Naive thymus-derived CD8-positive, alpha-beta T cell (primary cell): ENCODE measurements around the gene MYO18B. TPM values are rescaled to one million over a fixed set of nuclear protein-coding genes. Genes with fewer than 3 reads are reported as not detected.

Experiments
- ATAC-seq, 2 donors: fragments of 150-1000 bp; cut with Tn5 transposase in 1 of 2; sonication (Bioruptor Pico), chemical (Tn5 transposase) in 1 of 2; 1 replicate in 1 of 2; 2 replicates in 1 of 2; pipeline ENCODE4 v1.10.0; 2021; ENCODE audit warnings: mild to moderate bottlenecking in 2 of 2, moderate library complexity in 2 of 2
- POLR2A ChIA-PET: fragments of 350-600 bp; sonication (Branson Sonifier 250); formaldehyde crosslinking; loops from one replicate; lab custom pipeline; 2021; ENCODE audit warnings: antibody characterized with exemption; lab: Charles Lee
- DNase-seq, 10 donors: peaks; one replicate each; pipeline versions ENCODE4 v3.0.0 to v3.0.0-alpha.2; 2020 to 2022
- H3K27ac Mint-ChIP-seq, 10 donors: one replicate each; pipeline ENCODE4 v1.8.0; 2020 to 2022; ENCODE audit warnings: mild to moderate bottlenecking in 10 of 10, mixed read lengths in 10 of 10, moderate library complexity in 4 of 10, inconsistent platforms in 1 of 10
- H3K27me3 Mint-ChIP-seq, 5 donors: one replicate each; pipeline ENCODE4 v1.8.0; 2021 to 2022; ENCODE audit warnings: mixed read lengths in 5 of 5
- H3K36me3 Mint-ChIP-seq, 3 donors: one replicate each; pipeline ENCODE4 v1.8.0; 2020 to 2022; ENCODE audit warnings: mixed read lengths in 3 of 3, mild to moderate bottlenecking in 2 of 3, inconsistent platforms in 1 of 3
- H3K4me1 Mint-ChIP-seq, 4 donors: one replicate each; pipeline ENCODE4 v1.8.0; 2021 to 2022; ENCODE audit warnings: mixed read lengths in 4 of 4
- H3K4me3 Mint-ChIP-seq, 10 donors: one replicate each; pipeline ENCODE4 v1.8.0; 2020 to 2022; ENCODE audit warnings: mild to moderate bottlenecking in 10 of 10, mixed read lengths in 10 of 10, moderate library complexity in 6 of 10, inconsistent platforms in 1 of 10
- H3K9me3 Mint-ChIP-seq, 9 donors: one replicate each; pipeline ENCODE4 v1.8.0; 2020 to 2022; ENCODE audit warnings: mixed read lengths in 9 of 9, mild to moderate bottlenecking in 3 of 9, inconsistent platforms in 1 of 9, moderate library complexity in 1 of 9
- polyA plus RNA-seq, 3 donors: library from polyadenylated mRNA; unstranded; fragments of 300-500 nt; fragmentation: Illumina TruSeq; gene quantifications; one replicate each; pipeline ENCODE4 v1.2.3, GENCODE V29; 2021
- total RNA-seq, 8 experiments: library from RNA in 2 of 8; stranded (reverse) in 2 of 8; gene quantifications; one replicate each; pipeline ENCODE4 v1.2.3 and lab custom pipeline; 2021 to 2026

Gene MYO18B
- total and polyA plus RNA-seq, 5 experiments from 2014 or later, result 0.14 to 1.4 (median 1.1) TPM; not detected in 2

DNA sequence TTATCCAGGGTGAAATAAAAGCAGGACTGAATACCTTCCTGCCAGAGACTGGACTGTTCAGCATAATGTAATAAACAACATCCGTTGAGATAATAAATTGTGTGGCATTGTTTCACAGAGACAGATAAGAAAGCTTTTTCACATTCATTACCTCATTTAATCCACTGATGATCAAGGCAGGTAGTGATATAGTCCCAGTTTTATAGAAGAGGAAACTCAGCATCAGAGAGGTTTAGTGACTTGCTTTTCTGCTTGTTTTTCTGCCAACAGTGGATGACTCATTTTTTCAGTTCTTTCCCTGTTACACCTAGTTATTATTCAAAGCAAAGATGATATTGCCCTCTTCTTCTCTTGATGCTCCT is 4.0 kb downstream of the MYO18B start:
- Mint-ChIP-seq H3K27ac (no peak overlapping the region), H3K4me1 (no peaks in the 10 kb centered on the region), H3K4me3 (no peak overlapping the region), H3K36me3 (no peaks in the 10 kb centered on the region), H3K9me3 (no peaks in the 10 kb centered on the region), H3K27me3 (peaks cover 0 to 4% (median 0%) of the 10 kb centered on the region in 5 donors)
- DNase-seq (no peak), ATAC-seq (no peak)
- POLR2A ChIA-PET, result no interaction called here

DNA sequence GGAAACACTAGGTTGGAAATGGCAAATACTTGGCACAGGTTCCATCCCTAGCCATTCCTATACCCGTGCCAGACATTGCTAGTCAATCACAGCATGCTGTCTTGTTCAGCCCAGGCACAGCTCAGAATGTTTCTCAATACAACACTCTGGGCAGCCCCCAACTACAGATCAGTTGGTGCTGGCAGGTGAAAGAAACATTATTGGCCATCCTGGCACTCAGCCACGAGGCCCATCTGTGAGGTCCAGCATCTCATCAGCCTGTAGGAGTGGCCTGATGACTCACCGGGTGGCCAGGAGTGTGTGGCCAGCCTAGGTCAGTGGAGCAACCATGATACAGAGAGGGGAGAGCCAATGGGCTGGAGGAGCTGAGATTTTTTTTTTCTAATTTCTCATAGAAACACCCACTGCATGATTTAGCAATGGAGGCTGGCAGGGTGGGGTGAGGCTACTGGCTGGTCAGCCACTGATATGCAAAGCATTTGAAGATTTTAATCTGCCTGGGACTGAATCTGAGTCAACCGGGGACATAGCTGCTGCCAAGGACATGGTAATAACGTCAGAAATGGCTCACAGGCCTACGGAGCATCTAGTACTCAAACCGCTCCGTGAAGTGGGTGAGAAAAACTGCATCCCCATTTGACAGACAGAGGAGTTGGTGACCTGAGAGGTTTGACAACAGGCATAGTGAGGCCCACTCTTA is 5.4 kb downstream of the MYO18B start:
- Mint-ChIP-seq H3K27me3 (peaks cover 0 to 4% (median 0%) of the 10 kb centered on the region in 5 donors), H3K9me3 (no peaks in the 10 kb centered on the region), H3K27ac (peak overlapping the region in 2 of 10 donors; percentile 34 to 60), H3K36me3 (no peaks in the 10 kb centered on the region), H3K4me1 (no peaks in the 10 kb centered on the region), H3K4me3 (no peak overlapping the region)
- POLR2A ChIA-PET, result no interaction called here
- ATAC-seq, result no peak
- no peak for DNase-seq

DNA sequence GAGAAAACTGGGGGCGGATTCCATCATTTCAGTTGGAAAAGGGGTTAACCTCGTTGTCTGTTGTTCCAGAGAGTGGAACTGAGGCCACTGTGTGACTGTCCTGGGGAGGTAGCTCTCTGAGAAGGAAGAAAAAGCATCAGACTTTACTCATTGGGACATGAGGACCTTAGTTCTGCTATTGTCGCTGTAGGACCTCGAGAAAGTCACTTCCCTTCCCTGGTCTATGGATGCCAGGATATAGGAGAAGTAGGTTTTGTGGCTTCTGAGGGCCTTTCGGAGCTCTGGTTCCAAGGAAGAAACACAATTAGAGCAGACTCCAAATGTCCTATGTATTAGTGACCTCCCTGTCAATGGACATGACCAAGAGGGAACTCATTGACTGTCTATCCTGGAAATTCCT is 6.2 kb downstream of the MYO18B start:
- DNase-seq (no peak), ATAC-seq (no peak)
- Mint-ChIP-seq H3K27me3 (peaks cover 0 to 4% (median 0%) of the 10 kb centered on the region in 5 donors), H3K36me3 (no peaks in the 10 kb centered on the region), H3K27ac (no peak overlapping the region), H3K9me3 (no peaks in the 10 kb centered on the region), H3K4me3 (no peak overlapping the region), H3K4me1 (no peaks in the 10 kb centered on the region)
- POLR2A ChIA-PET, result no interaction called here

DNA sequence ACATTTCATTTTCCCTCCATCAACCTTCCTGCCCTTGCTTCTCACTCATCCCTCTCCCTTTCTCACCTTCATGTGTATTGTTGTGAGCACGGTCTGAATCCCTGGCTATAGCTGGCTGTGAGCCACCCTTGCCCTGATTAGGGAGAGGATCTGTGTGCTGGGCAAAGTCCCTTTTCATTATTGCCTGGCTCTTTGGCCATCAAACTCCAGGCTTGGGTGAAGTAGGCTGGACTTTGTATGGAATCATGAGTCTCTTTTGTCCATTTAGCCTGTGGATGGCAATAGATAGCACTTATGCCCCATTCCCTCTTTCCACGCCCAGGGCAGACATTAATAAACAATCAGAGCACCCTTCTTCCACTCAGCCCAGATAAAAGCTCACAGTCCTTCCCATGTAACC is 6.7 kb downstream of the MYO18B start:
- H3K4me3 Mint-ChIP-seq, result no peak overlapping the region
- H3K9me3 Mint-ChIP-seq, result no peaks in the 10 kb centered on the region
- POLR2A ChIA-PET, result no interaction called here
- H3K27me3 Mint-ChIP-seq, result peaks cover 0 to 2% (median 0%) of the 10 kb centered on the region in 5 donors
- DNase-seq (no peak), ATAC-seq (no peak)
- H3K27ac Mint-ChIP-seq, result no peak overlapping the region
- no peaks in the 10 kb centered on the region for H3K36me3 Mint-ChIP-seq
- H3K4me1 Mint-ChIP-seq, result no peaks in the 10 kb centered on the region

DNA sequence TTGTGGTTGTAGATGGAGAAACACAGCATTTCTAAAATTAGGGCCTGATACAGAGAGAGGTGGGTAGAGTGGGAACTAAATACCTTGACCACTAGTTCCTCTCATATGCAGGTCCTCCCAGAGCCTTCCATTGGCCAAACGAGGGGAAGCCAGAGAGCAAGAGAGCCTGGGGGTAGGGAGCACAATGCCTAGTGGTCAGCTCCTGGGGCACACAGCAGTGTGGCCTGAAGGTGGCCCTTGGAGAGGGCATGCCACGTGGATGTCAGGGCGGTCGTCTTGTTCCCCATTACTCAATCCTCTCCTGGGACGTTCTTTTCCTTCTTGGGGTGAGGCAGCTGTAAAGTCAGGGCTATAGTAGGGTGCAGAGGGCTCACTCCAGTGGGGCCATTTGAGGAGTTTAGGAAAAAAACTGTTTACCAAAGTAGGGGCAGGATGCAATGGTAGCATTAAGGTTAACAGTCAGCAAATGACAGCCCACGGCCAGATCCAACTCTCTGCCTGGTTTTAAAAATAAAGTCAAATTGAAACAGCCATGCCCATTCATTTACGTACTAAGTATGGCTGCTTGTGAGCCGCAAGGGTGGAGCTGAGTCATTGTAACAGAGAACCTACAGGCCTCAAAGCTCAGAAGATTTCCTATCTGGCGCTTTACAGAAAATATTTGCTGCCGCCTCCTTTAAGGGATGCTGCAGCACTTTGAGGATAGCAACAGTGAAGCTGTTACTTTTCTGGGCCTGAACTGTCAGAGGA is 7.6 kb downstream of the MYO18B start:
- Mint-ChIP-seq H3K36me3 (no peaks in the 10 kb centered on the region), H3K9me3 (no peaks in the 10 kb centered on the region), H3K27ac (peak overlapping the region in 2 of 10 donors; percentile 36 to 53), H3K27me3 (peaks cover 0 to 2% (median 0%) of the 10 kb centered on the region in 5 donors), H3K4me3 (no peak overlapping the region), H3K4me1 (no peaks in the 10 kb centered on the region)
- no peak for ATAC-seq
- DNase-seq, result no peak
- POLR2A ChIA-PET, result no interaction called here

DNA sequence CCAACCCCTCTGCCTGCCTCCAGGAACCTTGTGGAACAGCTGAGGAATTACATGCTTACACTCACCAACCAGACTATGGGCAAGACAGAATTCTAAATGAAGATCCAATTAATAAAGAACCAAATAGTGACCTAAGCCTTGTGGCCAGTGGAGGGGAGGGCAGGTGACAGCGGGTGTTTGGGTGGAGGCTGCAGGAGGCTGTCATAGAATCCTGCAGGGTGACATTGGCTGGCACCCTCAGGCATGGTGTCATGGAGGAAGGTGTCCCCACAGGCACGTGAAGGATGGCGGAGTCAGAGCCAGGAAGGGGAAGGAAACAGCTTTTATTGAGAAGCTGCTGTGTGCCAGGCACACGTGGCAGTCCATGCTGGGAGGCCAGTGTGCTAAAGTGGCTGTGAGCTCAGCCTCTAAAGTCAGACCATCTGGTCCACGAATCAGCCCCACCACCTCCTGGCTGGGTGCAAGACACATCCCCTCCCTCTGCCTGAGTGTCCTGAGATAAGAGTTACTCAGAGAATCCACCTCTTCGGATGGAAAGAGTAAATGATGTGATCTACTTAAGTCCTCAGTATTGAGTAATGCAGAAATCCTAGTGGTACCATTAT is 8.7 kb downstream of the MYO18B start:
- Mint-ChIP-seq H3K4me3 (no peak overlapping the region), H3K4me1 (peaks cover 0 to 1% (median 0%) of the 10 kb centered on the region in 4 donors)

DNA sequence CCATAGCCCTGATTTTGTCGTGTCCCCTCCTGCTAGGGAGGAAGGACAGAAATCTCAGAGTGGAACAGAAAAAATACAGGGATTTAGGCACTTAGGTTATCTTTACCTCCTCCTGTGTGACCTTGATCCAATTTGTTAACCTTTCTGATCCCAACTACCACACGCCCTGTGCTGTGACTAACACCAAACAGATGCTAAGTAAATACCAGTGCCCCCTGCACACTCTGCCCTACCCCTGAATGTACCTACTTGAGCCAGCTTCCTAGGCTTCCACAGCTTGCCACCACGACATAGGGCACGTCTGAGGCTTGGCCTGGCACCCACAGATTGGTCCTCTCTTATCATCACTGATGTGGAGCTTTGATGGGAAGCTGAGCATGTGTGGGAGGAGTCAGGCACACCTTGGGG is 9.2 kb downstream of the MYO18B start:
- POLR2A ChIA-PET, result no interaction called here
- H3K36me3 Mint-ChIP-seq, result no peaks in the 10 kb centered on the region
- H3K27ac Mint-ChIP-seq, result no peak overlapping the region
- no peak overlapping the region for H3K4me3 Mint-ChIP-seq
- ATAC-seq (no peak), DNase-seq (no peak)
- peaks cover 0 to 1% (median 0%) of the 10 kb centered on the region in 4 donors for H3K4me1 Mint-ChIP-seq
- no peaks in the 10 kb centered on the region for H3K27me3 Mint-ChIP-seq
- no peaks in the 10 kb centered on the region for H3K9me3 Mint-ChIP-seq

More for the DNA sequence above, 8.7 kb downstream of the MYO18B start:
- Mint-ChIP-seq H3K36me3 (no peaks in the 10 kb centered on the region), H3K27ac (no peak overlapping the region), H3K9me3 (no peaks in the 10 kb centered on the region), H3K27me3 (no peaks in the 10 kb centered on the region)
- POLR2A ChIA-PET, result no interaction called here
- no peak for ATAC-seq
- DNase-seq, result no peak

DNA sequence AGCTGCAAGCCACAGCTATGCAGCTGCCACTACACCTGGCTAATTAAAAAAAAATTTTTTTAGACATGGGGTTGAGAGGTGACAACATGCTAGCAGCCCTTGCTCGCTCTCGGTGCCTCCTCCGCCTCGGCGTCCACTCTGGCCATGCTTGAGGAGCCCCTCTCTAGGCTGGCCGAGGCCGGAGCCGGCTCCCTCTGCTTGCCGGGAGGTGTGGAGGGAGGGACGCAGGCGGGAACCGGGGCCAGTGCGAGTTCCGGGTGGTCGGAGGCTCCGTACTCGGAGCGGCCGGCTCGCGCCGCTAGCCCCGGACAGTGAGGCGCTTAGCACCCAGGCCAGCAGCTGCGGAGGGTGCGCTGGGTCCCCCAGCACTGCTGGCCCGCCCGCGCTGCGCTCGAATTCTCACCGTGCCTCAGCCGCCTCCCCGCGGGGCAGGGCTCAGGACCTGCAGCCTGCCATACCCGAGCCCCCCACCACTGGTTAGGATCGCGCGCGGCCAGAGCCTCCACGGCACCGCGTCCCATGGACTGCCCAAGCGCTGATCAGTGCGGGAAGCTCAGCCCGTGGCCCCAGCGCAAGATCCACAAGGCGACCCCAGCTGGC is 10.7 kb downstream of the MYO18B start:
- POLR2A ChIA-PET, result no interaction called here
- Mint-ChIP-seq H3K4me3 (no peak overlapping the region), H3K9me3 (no peaks in the 10 kb centered on the region), H3K27me3 (no peaks in the 10 kb centered on the region), H3K27ac (no peak overlapping the region), H3K4me1 (peaks cover 0 to 1% (median 0%) of the 10 kb centered on the region in 4 donors), H3K36me3 (no peaks in the 10 kb centered on the region)
- DNase-seq (peak in 1 of 10 donors; percentile 45), ATAC-seq (no peak)

DNA sequence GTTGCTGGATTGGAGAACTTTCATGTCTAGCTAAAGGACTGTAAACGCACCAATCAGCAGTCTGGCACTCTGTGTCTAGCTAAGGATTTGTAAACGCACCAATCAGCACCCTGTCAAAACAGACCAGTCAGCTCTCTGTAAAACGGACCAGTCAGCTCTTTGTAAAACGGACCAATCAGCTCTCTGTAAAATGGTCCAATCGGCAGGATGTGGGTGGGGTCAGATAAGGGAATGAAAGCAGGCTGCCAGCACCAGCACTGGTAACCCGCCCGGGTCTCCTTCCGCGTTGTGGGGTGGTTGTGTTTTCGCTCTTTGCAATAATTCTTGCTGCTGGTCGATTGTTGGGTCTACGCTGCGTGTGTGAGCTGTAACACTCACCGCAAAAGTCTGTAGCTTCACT is 11.3 kb downstream of the MYO18B start:
- peak overlapping the region in 1 of 10 donors; percentile 40 for H3K4me3 Mint-ChIP-seq
- ATAC-seq, result no peak
- POLR2A ChIA-PET, result no interaction called here
- DNase-seq, result peak in 1 of 10 donors; percentile 37
- no peaks in the 10 kb centered on the region for H3K27me3 Mint-ChIP-seq
- no peaks in the 10 kb centered on the region for H3K36me3 Mint-ChIP-seq
- H3K9me3 Mint-ChIP-seq, result no peaks in the 10 kb centered on the region
- peaks cover 0 to 1% (median 0%) of the 10 kb centered on the region in 4 donors for H3K4me1 Mint-ChIP-seq
- no peak overlapping the region for H3K27ac Mint-ChIP-seq

DNA sequence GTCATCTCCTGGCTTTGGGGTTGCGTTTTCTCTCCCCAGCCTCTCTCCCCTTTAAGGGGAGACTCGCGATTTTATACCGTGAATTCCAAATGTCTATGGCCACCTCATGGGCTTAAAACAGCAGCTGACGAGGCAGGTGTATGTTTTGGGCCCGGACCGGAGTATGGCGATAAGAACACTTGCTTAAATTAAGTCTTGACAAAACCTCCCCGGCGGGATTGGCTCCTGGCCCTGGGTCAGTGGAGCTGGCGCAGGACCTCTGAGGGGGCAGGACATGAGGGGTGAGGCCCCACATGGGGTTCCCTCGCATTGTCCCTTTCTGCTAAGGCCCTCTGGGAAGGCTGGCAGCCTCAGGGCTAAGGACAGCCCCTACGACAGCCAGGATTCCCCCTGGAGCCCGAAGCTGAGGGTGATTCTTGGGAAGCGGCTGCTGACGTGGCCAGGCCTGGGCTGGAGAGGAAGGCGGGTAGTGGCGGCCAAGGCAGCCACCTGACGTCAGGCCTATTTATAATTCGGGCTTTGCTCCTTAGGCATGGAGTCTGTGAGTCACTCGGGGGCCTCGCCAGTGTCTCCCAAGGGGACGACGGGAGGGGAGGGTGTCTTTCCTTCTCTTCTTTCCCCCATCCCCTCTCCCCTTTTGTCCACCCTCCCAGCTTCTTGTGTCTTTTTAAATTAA is 12.7 kb downstream of the MYO18B start:
- Mint-ChIP-seq H3K4me1 (peaks cover 0 to 1% (median 0%) of the 10 kb centered on the region in 4 donors), H3K36me3 (no peaks in the 10 kb centered on the region), H3K4me3 (no peak overlapping the region), H3K27me3 (no peaks in the 10 kb centered on the region), H3K27ac (no peak overlapping the region), H3K9me3 (no peaks in the 10 kb centered on the region)
- POLR2A ChIA-PET, result no interaction called here
- DNase-seq (no peak), ATAC-seq (no peak)

DNA sequence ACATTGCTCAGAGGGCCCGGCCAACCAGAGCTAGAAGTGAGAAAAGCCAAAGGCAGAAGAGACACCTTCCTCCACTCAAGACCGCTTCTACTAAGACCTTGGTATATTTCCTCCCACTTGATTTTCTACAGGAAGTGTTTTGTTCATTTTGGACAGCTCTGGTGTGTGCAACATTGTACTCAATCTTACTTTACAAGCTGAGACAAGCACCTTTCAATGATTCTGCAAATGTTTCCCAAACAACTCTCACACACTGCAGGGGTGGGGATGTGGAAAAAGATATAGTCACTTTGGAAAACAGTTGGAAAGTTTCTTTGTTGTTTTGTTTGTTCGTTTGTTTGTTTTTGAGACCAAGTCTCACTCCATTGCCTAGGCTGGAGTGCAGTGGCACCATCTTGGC is 15.7 kb downstream of the MYO18B start:
- POLR2A ChIA-PET, result no interaction called here
- H3K4me1 Mint-ChIP-seq, result peaks cover 0 to 4% (median 0%) of the 10 kb centered on the region in 4 donors
- H3K4me3 Mint-ChIP-seq, result no peak overlapping the region
- no peak overlapping the region for H3K27ac Mint-ChIP-seq
- peaks cover 0 to 4% (median 0%) of the 10 kb centered on the region in 5 donors for H3K27me3 Mint-ChIP-seq
- ATAC-seq (no peak), DNase-seq (no peak)
- H3K36me3 Mint-ChIP-seq, result no peaks in the 10 kb centered on the region
- H3K9me3 Mint-ChIP-seq, result no peaks in the 10 kb centered on the region

DNA sequence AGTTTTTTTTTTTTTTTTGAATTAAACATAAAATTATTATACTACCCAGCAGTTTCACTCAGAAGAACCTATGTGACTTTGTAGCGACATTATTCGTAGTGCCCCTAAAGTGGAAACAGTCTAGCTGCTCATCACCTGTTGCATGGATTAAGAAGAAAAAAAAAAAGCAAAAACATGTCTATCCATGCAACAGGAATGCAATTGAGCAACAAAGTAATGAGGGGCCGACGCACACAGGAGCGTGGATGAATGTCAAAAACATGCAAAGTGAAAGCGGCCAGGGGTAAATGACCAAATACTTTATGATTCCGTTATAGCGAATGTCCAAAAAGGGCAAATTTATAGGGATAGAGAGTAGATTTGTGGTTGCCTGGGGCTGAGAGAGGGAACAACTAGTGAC is 16.3 kb downstream of the MYO18B start:
- no peaks in the 10 kb centered on the region for H3K36me3 Mint-ChIP-seq
- no peak overlapping the region for H3K4me3 Mint-ChIP-seq
- H3K27ac Mint-ChIP-seq, result no peak overlapping the region
- no peaks in the 10 kb centered on the region for H3K9me3 Mint-ChIP-seq
- ATAC-seq (no peak), DNase-seq (no peak)
- POLR2A ChIA-PET, result no interaction called here
- peaks cover 0 to 4% (median 0%) of the 10 kb centered on the region in 4 donors for H3K4me1 Mint-ChIP-seq
- H3K27me3 Mint-ChIP-seq, result peaks cover 0 to 4% (median 0%) of the 10 kb centered on the region in 5 donors
